Activated CD8-positive, alpha-beta memory T cell treated with anti-CD3 and anti-CD28 coated beads for 1 hour (primary cell): ENCODE data around the gene PHC2.

Experiments
- DNase-seq, 2 donors: peaks; one replicate each; pipeline ENCODE4 v3.0.0-alpha.2; 2020; ENCODE audit warnings: low read depth in 1 of 2; ENCODE audit errors: extremely low read depth in 1 of 2

The PHC2 gene

GRCh38 chr1:33357099-33357498, 73.8 kb downstream of the PHC2 start:
- no peak for DNase-seq

- no peak for DNase-seq
Measured at GRCh38 chr1:33354707-33355316, 76.1 kb downstream of the PHC2 start.

- DNase-seq, result no peak
Measured at GRCh38 chr1:33353531-33353930, 77.4 kb downstream of the PHC2 start.

GRCh38 chr1:33351281-33351660, 79.6 kb downstream of the PHC2 start:
- DNase-seq, result no peak

- DNase-seq, result no peak
Measured at GRCh38 chr1:33350611-33351280, 80.1 kb downstream of the PHC2 start.

- DNase-seq, result peak; percentile 38 to 67
Measured at GRCh38 chr1:33349778-33350610, 80.9 kb downstream of the PHC2 start.

GRCh38 chr1:33349081-33349759, 81.7 kb downstream of the PHC2 start:
- peak in 1 of 2 donors; percentile 30 for DNase-seq

GRCh38 chr1:33348676-33349080, 82.2 kb downstream of the PHC2 start:
- DNase-seq, result no peak

GRCh38 chr1:33348194-33348593, 82.7 kb downstream of the PHC2 start:
- no peak for DNase-seq

GRCh38 chr1:33347650-33347992, 83.3 kb downstream of the PHC2 start:
- DNase-seq, result no peak

GRCh38 chr1:33346927-33347649, 83.8 kb downstream of the PHC2 start:
- no peak for DNase-seq

- DNase-seq, result no peak
Measured at GRCh38 chr1:33346533-33346926, 84.4 kb downstream of the PHC2 start.

GRCh38 chr1:33344896-33345560, 85.9 kb downstream of the PHC2 start:
- DNase-seq, result no peak

GRCh38 chr1:33343539-33343938, 87.4 kb downstream of the PHC2 start:
- no peak for DNase-seq

GRCh38 chr1:33342041-33342723, 88.7 kb downstream of the PHC2 start:
- no peak for DNase-seq

- no peak for DNase-seq
Measured at GRCh38 chr1:33341190-33341589, 89.7 kb downstream of the PHC2 start.

- DNase-seq, result no peak
Measured at GRCh38 chr1:33339413-33339812, 91.5 kb downstream of the PHC2 start.

- no peak for DNase-seq
Measured at GRCh38 chr1:33338440-33339211, 92.3 kb downstream of the PHC2 start.

- no peak for DNase-seq
Measured at GRCh38 chr1:33338048-33338439, 92.9 kb downstream of the PHC2 start.
